HUDEP-2 (cell line): ENCODE data around the gene GLI3.

Experiments used
- DNase-seq, 76 experiments: peaks; one replicate each; lab custom pipeline; 2025; ENCODE audit not compliant: unreplicated experiment in 76 of 76; lab: John Stamatoyannopoulos, UW

Gene GLI3

DNA sequence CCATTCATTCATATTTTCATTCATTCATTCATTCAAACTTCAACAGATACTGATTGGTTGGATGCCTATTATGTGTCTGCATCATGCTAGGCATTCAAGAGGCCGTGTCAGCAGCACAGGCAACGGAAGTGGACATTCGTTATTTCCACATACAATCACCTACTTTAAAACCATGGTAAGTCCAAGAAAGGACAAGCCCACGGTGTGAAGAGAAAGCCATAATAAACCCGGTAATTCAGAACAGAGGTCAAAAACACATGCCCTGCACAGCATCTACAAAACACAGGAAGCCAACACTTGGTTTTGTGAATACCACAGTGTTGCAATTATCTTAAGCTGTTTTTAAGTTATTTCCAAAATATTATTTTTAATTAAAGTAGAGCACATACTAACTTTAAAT, 126.7 kb downstream of the GLI3 start:
- DNase-seq: no peak

DNA sequence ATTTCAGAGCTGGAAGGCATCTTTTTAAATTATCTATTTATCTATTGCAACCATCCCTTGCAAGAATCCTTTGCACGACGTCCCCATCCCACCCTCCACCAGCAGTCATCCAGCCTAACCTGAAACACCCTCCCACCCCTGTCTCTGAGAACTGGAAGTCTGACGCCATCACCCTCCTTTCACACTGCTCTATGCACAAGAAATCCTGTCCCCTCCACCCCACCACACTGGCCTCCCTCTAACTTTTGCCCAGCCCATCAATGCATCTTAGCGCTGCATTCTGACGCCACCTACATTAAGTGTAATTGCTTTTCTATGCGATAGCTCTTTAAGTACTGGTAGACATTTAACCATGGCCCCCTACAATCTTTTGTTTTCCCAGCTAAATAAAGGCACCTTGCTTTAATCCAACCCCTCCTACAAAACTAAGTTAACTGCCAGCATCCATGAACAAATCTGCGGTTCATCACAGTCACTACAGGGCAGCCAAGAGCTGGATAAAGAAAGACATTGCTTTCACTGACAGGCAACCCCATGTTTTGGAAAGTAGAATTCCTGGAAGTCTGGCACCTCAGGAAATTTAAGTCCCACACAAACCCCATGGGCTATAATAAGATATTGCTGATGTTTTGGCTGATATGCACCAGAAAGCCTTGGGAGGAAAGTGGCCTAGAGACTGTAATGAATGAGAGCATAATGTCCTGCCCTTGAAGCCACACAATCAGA, 128.0 kb downstream of the GLI3 start:
- DNase-seq: no peak

DNA sequence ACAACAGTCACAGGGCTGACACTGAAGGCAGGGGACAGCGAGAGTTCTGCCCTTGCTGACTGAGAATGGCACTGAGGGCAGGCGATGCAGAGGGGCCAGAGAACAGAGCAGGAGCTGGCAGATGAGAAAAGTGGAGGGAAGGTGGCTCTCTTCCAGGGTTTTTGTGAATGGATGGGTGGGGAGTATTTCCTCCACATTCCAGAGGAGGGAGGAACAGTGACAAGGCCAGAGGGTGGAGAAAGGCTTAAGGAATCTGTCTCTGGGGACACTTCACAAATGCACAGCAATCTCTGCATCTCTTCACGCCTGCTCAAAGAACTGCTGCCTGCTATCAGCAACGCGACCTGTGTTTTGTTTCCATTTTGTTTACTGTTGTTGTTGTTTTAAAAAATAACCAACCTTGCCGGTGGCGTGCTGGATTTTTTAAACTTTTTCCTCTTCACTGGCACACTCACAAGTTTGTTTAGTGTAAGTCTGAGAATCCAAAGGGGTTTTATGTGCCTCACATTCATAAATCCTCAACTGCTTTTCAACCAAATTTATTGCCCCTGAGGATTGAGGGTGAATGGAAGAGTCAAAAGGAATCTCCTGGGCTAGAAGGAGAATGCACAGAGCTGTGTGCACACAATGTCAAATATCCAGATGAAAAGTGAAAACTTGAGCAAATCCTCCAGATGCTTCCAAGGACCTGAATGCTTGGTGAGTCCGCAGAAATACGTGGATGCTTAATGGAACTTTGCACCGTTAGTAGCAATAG, 129.3 kb downstream of the GLI3 start:
- DNase-seq: no peak

DNA sequence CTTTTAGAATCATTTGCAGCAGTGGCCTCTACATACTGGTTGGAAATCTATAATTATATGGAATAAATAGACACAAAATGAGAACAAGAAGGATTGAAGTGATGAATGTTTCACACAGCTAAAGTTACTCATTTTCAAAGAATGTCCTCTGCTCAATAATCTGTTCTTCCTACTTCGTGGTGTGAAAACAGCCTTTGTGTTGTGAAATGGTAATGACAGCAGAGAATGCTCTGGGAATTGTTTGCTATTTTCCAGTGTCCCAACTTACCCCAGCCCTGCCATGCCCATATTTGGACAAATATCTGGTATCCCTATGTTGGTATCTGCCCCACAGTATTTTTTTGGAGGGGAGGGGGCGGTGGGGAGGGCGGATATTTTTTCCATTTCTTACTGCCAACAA, 130.4 kb downstream of the GLI3 start:
- DNase-seq: no peak

DNA sequence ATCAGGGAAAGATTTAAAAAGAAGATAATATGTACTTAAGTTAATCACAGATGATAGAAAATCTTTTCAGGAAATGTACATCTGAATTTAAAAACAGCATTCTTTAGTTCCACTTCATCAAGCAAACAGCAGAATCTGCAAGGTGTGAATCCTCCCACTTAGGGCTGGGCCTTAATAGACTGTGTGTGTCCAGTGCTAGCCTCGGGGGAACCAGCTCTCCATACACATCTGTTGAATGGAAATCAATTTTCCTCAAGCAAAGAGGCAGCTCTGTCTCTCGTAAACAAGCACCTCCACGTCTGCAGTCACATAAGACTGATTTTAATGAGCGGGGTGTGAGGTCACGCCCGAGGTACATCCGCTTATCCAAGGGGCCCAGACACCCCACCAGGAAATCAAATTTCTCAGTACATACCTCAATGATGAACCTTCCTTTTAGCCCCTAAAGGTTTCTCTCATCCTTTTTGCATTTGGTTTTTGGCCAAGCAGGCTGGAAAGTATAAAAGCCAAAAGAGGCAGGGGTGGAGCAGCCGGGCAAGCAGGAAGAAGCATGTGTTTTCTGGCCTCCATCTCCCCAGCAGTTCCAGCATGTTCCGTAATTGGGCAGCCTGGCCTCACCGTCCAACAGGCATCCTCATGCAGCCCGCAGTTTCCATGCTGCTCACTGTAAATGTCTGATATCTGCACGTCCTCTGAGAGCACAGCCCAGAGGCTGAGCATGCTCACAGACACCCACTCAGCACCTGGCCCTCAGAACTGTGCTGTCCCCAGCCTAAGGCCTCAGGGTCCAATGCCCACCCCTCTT, 131.3 kb downstream of the GLI3 start:
- no peak for DNase-seq

DNA sequence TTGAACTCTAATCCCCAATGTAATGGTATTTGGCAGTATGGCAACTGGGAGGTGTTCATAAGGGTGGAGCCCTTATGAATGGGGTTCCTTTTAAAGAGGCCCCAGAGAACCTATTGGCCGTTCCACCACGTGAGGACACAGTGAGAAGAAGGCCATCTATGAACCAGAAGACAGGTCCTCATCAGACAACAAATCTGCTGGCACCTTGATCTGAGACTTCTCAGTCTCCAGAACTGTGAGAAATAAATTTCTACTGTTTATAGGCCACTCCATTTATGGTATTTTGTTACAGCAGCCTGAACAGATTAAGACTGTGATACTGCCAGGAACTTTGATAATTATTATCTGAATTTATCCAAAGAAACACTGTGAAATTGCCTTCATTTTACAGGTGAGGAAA, 132.3 kb downstream of the GLI3 start:
- DNase-seq: no peak

DNA sequence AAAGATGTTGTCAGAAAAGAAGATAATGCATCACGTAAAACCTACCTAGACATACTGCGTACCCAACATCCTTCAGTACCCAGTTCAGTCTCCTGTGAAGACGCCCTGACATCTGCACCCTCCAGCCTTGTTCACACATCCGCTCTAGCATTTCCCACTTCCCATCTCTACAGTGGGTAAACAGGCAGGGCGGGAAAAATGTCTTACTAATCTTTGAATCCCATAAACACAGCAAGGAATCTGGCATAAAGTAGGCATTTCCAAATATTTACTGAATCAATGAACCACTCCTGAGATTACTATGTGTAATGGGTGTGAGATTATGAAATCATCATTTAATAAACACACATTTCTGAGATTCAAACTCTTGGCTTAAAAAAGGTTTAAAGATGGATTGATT, 132.8 kb downstream of the GLI3 start:
- DNase-seq: no peak

DNA sequence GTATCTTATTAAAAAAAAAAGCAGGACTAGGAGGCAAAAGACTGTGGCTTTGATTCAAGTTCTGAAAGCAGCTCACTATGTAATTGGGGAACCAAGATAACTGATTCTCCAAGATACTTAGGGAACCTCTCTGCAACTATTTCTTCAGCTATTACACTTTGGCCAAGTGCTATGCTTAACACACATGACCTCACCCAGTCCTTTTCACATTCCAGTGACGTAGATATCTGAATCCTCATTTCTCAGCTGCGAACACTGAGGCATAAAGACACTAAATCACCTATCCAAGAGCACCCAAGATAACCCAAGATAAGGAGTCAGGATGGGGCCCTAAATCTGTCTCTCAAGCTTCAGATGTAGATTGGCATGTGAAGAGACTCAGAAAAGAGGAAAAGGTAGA, 133.6 kb downstream of the GLI3 start:
- DNase-seq: no peak

DNA sequence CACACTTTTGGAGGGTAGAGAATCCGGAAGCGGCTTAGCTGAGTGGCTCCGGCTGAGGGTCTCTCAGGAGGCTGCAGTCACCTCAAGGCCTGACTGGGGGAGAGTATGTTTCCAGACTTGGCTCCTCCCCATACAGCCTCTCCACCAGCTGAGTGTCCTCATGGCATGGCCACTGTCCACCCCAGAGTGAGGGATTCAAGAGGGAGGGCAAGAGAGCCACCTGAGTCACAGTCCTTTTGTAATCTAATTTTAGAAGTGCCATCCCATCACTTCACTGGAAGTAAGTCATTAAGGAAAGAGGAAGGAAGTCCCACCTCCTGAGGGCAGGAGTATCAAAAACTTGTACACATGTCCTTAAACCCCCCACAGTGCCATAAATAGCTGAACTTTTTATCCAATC, 134.0 kb downstream of the GLI3 start:
- DNase-seq: no peak

DNA sequence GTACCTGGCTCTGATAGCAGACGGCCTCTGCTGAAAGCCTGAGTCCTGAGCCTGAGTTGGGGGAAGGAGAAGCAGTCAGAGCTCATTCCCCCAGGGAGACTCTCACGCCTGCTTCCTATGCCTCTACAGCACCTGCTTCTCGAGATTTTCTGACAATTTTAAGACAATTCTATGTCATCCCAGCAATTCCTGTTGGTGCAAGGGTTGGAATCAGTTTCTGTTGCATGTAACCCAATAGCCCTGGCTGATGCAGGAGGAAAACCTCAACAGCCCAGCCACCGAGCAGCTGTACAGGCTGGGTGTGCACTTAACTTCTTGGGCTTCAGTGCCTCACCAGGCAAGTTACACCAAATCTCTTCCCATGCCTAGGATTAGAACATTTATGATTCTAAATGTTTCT, 134.7 kb downstream of the GLI3 start:
- no peak for DNase-seq

DNA sequence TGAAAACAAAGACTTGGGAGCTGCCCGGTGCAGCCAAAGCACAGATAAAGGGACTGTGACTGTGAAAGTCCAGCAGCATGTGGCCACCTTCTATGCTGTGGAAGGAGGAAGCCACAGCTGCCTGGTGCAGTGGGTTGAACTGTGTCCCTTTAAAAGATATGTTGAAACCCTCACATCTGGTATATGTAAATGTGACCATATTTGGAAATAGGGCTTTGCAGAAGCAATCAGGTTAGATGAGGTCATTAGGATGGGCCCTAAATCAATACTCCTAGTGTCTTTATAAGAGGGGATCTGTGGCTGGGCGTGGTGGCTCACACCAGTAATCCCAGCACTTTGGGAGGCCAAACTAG, 136.9 kb downstream of the GLI3 start:
- no peak for DNase-seq

DNA sequence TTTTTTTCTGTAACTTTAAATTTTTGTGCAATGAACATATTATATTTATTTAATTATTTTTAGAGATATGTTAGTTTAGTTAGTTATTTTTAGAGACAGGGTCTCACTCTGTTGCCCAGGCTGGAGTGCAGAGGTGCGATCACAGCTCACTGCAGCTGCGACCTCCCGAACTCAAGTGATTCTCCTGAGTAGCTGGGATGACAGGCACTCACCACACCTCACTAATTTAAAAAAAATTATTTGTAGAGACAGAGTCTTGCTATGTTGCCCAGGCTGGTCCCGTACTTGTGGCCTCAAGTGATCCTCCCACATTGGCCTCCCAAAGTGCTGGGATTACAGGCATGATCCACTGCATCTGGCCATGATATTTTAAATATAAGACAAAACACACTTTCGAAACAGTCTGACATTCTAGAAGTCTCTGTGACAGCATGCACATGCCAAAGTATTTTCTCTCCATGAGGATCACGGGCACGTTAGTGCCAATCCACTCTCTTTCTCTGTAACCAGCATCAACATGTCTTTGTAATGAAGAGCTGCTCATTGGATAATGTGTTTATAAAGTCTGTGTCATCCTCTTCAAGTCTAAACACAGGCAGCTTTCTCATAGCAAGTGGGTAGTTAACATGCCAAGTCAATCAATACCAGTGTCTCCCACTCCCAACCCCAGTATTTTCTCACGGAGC, 137.4 kb downstream of the GLI3 start:
- DNase-seq: no peak

DNA sequence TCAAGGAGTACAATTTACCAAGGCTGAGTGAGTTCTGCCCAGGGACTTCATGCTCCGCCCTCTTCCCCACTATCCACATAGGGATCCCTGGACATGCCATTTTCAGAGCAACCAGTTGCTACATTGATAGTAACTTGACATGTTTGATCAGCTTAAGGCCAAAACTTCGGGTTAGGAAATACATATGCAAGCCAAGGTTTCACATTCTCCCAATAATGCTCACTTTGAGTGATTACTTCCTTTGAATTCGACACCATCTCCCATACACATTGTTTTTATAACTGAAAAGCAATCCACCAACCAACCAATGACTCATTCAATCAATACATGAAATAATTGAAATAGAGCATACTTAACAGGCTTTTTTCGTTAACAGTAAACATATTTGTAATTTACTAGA, 137.9 kb downstream of the GLI3 start:
- DNase-seq: no peak

DNA sequence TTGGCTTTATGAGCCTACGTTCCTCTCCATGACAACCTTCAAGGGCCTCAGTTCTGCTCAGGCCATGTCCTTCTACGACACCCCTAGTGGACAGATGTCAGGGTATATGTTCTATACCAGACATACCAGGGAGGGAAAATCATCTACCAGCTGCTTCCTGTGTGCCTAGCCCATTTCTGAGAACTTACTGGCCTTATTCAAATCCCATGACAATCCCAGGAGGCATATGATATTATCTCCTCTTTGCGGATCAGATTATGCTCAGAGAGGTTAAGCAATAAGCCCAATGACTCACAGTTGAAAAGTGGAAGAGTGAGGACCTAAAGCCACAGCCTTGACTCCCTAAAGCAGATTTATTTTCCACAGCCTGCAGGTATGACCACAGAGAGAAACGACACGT, 139.3 kb downstream of the GLI3 start:
- peak in 3 of 76 experiments; percentile 4 to 18 (median 12) for DNase-seq

DNA sequence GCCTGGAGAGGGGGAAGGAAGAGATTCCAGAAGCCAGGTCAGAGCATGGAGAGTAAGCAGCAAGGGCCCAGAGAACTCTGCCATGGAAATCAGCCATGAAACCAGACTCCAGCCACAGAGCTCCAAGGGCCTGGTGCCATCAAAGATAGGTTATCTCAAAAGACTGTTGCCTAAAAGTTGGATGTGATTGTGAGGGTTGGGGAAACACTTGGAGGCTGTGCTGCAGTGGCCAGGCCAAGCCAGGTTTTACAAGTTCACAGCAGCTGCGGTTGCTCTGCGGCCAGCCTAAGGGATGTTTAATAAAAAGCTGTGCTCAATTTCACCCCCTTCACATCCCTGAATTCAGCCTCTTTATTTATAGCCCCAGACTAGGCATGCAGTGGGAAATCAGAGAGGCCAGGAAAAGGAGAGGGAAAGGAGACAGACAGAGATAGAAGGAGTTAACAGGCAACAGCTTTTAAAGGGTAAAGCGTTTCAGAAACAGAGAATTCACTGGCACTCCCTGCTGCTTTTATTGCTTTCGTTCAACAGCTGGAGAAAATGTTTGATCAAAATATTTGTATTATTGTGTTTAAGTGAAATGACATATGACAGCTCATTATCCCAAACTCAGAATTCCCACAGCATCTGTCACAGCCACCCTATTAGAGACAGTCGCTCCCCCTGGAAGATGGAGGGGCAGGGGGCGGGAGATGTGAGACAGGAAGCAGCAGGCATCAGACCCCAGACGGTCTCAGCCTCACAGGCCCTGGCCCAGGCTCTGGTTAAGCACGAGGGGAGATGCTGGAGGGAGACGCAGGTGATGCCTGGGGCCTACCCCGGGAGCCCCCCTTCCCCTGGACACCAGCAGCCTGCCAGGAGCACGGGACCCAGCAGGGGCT, 140.1 kb downstream of the GLI3 start:
- DNase-seq: no peak

DNA sequence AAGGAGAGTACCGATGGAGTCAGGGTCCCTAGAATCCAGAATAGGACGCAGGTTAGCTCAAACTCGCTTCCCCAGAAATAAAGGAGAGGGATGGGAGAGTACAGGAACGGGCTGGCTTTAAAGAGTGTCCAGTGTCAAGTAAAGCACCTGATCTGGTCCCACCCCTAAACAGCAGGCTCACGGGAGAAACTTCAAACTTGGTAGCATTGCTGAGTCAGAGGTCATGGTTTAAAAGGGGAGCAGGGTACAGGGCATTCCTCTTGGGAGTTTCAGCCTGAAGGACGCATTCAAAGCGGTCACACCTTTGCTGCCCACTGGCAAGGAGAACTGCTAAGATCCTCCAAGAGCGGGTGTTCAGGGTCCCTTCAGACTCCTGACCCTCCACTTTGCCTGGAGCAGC, 140.7 kb downstream of the GLI3 start:
- no peak for DNase-seq

DNA sequence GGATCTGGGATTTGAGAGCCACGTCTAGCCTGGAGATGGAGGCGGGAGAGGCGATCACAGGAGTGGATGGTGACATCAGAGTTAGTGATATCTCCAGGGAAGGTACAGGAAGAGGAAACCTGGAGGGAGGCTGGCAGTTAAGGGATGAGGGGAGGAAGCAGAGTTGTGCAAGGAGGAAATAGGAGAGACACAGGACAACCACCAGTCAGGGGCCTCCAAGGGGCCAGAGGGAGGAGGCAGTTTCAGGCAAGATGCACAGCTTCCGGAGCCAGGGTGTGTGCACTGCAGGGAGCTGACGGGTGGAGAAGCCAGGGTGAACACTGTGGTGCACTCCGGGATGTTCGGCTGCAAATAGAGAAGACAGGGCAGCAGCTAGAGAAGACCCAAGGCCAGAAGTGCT, 141.2 kb downstream of the GLI3 start:
- DNase-seq: no peak

DNA sequence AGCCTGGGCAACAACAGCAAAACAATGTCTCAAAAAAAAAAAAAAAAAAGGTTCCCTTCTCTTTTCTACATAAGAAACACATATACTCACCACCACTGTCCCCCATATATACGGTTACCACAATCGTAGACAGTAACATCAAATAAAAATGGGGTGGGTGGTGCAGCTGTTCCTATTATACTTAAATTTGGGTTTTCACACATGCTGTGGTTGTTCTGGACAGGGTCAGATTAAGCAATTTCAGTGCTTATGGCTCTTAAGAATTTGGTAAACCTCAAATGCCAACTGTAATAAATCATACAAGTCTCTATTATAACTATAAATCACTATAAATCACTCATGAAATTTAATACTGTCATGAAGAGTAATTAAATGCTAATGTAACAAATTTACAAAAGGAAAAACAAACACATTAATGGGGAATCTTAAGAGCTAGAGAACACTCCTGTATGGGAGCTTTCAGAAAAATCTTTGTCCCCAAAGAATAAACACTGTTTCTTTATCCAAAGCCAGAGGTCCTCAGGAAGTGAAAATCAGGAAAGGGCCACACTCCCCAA, 143.6 kb downstream of the GLI3 start:
- DNase-seq: no peak

DNA sequence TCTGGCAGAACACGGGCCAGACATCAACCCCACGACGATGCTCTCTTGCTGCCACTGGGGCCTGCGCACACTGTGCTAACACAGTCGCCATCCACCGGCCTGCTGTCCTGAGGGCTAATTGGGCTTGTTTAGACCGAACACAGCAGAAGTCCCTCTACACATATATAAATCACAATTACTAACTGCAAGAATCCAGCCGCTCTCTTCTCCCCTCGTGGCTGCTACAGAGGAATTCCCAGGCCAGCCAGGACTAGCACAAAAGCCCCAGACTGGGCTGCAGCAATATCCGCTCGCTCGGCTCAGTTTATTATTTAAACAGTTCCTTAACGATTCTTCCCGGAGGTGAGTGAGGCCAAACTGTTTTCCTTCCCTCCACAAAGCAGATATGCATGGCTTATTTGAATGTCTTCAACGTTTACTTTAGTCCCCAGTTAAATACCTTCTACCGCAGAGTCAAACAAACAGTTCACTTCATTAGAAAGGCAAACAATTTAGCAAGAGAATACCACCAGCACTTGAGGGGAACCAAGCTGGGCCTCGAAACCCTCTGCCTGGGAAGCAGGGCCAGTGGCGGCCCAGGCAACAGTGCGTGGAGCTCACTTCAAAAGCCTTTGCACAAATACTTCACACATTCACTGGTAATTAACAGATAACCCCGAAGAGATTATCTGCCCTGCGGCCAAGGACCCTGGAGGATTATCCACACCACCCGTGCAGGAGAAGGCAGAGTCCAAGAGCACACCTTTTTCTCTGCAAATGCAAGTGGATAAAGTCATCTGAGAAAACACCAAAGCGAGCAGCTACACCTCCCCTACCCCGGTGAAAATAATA, 145.3 kb downstream of the GLI3 start:
- no peak for DNase-seq
